Measurements from ENCODE around the gene ASTN1. TPM values are rescaled to one million over a fixed set of nuclear protein-coding genes. Genes with fewer than 3 reads are reported as not detected.

Gene ASTN1
- total RNA-seq, 1 experiment from 2014 or later = 0.05 TPM

DNA sequence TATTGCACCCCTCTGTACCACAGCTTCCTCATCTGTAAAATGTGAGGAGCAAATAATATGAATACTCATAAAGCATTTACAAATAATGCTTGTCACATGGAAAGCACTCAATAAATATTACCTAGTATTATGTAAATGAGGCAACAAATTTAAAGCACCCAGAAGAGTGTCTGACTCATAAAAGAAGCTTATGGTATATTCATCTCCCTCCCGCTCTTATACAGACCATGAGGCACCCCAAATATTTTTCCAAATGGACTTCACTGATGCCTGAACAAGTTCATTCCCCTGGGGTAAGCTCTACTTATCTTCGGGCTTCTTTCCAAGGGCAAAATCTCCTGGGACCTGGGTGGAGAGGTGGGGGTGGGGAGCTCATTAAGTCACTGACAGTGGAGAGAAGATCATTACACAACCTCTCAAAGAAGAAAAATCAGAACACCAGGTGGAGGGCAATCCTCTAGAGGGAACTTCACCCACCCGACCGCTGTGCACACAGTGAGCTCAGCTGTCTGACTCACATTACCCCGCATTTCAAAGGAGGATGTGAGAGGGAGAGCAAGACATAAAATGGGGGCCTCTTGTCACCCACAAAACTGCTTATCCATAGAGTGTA lies 166.2 kb downstream of the ASTN1 start:
- Histone ChIP-seq H3K4me1 (ENCODE audit: control insufficient read depth, insufficient read depth, low read length) (no peaks in the 10 kb centered on the region; the same call in 1 of the 2 replicates), H3K36me3 (ENCODE audit: control insufficient read depth, insufficient read depth, low read length) (no peaks in the 10 kb centered on the region), H3K27me3 (ENCODE audit: control insufficient read depth, insufficient read depth, low read length) (no peaks in the 10 kb centered on the region), H3K27ac (ENCODE audit: low read length) (no peak overlapping the region), H3K9me3 (ENCODE audit: control insufficient read depth, insufficient read depth, low read depth, low read length) (no peaks in the 10 kb centered on the region), H3K4me3 (ENCODE audit: low read depth in 2 of 2, low read length in 2 of 2) (no peak overlapping the region)
- TF ChIP-seq TCF7L2 (IDR thresholded peaks at IDR 0.05; ENCODE audit: low read depth, low read length) = no peak
- TF ChIP-seq POLR2AphosphoS5 (IDR thresholded peaks at IDR 0.05; ENCODE audit: low read depth, low read length) = no peak
- TF ChIP-seq SIN3A (IDR thresholded peaks at IDR 0.05; ENCODE audit: borderline replicate concordance, insufficient read depth, low read depth, low read length) = no peak
- TF ChIP-seq, protein P1, sequence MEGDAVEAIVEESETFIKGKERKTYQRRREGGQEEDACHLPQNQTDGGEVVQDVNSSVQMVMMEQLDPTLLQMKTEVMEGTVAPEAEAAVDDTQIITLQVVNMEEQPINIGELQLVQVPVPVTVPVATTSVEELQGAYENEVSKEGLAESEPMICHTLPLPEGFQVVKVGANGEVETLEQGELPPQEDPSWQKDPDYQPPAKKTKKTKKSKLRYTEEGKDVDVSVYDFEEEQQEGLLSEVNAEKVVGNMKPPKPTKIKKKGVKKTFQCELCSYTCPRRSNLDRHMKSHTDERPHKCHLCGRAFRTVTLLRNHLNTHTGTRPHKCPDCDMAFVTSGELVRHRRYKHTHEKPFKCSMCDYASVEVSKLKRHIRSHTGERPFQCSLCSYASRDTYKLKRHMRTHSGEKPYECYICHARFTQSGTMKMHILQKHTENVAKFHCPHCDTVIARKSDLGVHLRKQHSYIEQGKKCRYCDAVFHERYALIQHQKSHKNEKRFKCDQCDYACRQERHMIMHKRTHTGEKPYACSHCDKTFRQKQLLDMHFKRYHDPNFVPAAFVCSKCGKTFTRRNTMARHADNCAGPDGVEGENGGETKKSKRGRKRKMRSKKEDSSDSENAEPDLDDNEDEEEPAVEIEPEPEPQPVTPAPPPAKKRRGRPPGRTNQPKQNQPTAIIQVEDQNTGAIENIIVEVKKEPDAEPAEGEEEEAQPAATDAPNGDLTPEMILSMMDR (IDR thresholded peaks at IDR 0.05) = no peak
- TF ChIP-seq, protein P2, sequence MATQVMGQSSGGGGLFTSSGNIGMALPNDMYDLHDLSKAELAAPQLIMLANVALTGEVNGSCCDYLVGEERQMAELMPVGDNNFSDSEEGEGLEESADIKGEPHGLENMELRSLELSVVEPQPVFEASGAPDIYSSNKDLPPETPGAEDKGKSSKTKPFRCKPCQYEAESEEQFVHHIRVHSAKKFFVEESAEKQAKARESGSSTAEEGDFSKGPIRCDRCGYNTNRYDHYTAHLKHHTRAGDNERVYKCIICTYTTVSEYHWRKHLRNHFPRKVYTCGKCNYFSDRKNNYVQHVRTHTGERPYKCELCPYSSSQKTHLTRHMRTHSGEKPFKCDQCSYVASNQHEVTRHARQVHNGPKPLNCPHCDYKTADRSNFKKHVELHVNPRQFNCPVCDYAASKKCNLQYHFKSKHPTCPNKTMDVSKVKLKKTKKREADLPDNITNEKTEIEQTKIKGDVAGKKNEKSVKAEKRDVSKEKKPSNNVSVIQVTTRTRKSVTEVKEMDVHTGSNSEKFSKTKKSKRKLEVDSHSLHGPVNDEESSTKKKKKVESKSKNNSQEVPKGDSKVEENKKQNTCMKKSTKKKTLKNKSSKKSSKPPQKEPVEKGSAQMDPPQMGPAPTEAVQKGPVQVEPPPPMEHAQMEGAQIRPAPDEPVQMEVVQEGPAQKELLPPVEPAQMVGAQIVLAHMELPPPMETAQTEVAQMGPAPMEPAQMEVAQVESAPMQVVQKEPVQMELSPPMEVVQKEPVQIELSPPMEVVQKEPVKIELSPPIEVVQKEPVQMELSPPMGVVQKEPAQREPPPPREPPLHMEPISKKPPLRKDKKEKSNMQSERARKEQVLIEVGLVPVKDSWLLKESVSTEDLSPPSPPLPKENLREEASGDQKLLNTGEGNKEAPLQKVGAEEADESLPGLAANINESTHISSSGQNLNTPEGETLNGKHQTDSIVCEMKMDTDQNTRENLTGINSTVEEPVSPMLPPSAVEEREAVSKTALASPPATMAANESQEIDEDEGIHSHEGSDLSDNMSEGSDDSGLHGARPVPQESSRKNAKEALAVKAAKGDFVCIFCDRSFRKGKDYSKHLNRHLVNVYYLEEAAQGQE (IDR thresholded peaks at IDR 0.05; ENCODE audit: insufficient read depth in 1 of 2, low read depth in 2 of 2, low read length in 1 of 2) = no peak
- intact Hi-C loops (cut with micrococcal nuclease; ENCODE audit: unreplicated experiment) = no loop called here
- no TSS peak for BruUV-seq (replicated peaks)
- in situ Hi-C loops (cut with HindIII; ENCODE audit: low pct_unique_long_range_greater_than_20kb, low sequenced_read_pairs) = no loop called here
- ATAC-seq (no peak), DNase-seq (ENCODE audit: low read depth, low spot score) (no peak)
- ChIA-PET CTCF (no interaction called here), POLR2A (no interaction called here)

DNA sequence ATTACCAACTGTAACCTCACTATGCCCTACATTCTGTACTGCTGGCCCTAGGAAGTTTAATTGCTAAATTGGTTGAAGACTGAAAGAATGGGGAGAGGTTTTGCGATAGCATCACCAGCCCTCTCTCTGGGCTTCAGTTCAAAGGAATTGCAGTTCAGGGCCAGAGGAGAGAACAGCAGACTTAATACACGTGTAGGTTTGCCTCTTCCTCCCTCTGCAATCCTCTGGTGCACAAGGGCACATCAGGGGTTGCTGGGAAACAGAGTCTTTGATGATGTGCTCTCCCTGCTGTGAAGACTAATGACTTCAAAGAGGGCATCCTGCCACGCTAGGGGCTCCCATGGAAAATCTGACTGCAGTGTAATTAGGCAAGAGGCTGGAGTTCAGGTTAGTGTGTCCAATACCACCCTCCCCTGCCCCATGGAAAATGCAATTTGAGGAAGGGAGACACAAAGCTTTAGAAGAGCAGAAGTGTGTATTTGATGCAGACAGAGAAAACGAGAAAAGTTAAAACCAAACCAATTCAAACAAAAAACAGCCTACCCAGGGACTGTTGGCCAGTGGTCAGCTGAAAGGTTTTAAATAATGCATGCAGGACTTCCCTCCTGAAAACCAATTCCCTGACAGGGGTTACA lies 167.9 kb downstream of the ASTN1 start:
- no peaks in the 10 kb centered on the region for H3K27me3 ChIP-seq (ENCODE audit: control insufficient read depth, insufficient read depth, low read length)
- H3K36me3 ChIP-seq (ENCODE audit: control insufficient read depth, insufficient read depth, low read length) = no peaks in the 10 kb centered on the region
- no peak overlapping the region for H3K4me3 ChIP-seq (ENCODE audit: low read depth in 2 of 2, low read length in 2 of 2)
- in situ Hi-C loops (cut with HindIII; ENCODE audit: low pct_unique_long_range_greater_than_20kb, low sequenced_read_pairs) (no loop called here), intact Hi-C loops (cut with micrococcal nuclease; ENCODE audit: unreplicated experiment) (no loop called here)
- no peaks in the 10 kb centered on the region for H3K9me3 ChIP-seq (ENCODE audit: control insufficient read depth, insufficient read depth, low read depth, low read length)
- ChIA-PET CTCF (no interaction called here), POLR2A (no interaction called here)
- no TSS peak for BruUV-seq (replicated peaks)
- DNase-seq (ENCODE audit: low read depth, low spot score) = no peak
- no peaks in the 10 kb centered on the region; the same call in 1 of the 2 replicates for H3K4me1 ChIP-seq (ENCODE audit: control insufficient read depth, insufficient read depth, low read length)
- no peak for ATAC-seq
- no peak overlapping the region for H3K27ac ChIP-seq (ENCODE audit: low read length)
- TF ChIP-seq, protein P1 (IDR thresholded peaks at IDR 0.05) = no peak
- no peak for TF ChIP-seq TCF7L2 (IDR thresholded peaks at IDR 0.05; ENCODE audit: low read depth, low read length)
- no peak for TF ChIP-seq SIN3A (IDR thresholded peaks at IDR 0.05; ENCODE audit: borderline replicate concordance, insufficient read depth, low read depth, low read length)
- TF ChIP-seq POLR2AphosphoS5 (IDR thresholded peaks at IDR 0.05; ENCODE audit: low read depth, low read length) = no peak
- TF ChIP-seq, protein P2 (IDR thresholded peaks at IDR 0.05; ENCODE audit: insufficient read depth in 1 of 2, low read depth in 2 of 2, low read length in 1 of 2) = no peak

Data from Panc1 (cell line).